ENCODE data around the gene BAIAP2L2.

Gene BAIAP2L2

GRCh38 chr22:38069372-38070249 lies 40.9 kb downstream of the BAIAP2L2 start:
- peak in 45 of 51 donors; percentile 20 to 88 (median 55) for DNase-seq

- DNase-seq: no peak
Observed at GRCh38 chr22:38068641-38069371, 41.7 kb downstream of the BAIAP2L2 start.

GRCh38 chr22:38067761-38068360 lies 42.6 kb downstream of the BAIAP2L2 start:
- DNase-seq: no peak

- DNase-seq: no peak
Observed at GRCh38 chr22:38067028-38067415, 43.5 kb downstream of the BAIAP2L2 start.

GRCh38 chr22:38066381-38067027 lies 44.0 kb downstream of the BAIAP2L2 start:
- no peak for DNase-seq

- no peak for DNase-seq
Observed at GRCh38 chr22:38065539-38065938, 44.9 kb downstream of the BAIAP2L2 start.

GRCh38 chr22:38062791-38063190 lies 47.7 kb downstream of the BAIAP2L2 start:
- DNase-seq: peak in 19 of 51 donors; percentile 22 to 83 (median 48)

- peak; percentile 28 to 97 (median 87) for DNase-seq
Observed at GRCh38 chr22:38056969-38057891, 53.3 kb downstream of the BAIAP2L2 start, which contains the start of gene PICK1. TSS of gene PICK1 (plus strand) at chr22:38057404. CDS start at chr22:38057810, 406 bp downstream.

- DNase-seq: peak in 50 of 51 donors; percentile 22 to 91 (median 71)
Observed at GRCh38 chr22:38051900-38052862, 58.3 kb downstream of the BAIAP2L2 start.

GRCh38 chr22:38051261-38051660 lies 59.2 kb downstream of the BAIAP2L2 start:
- no peak for DNase-seq

GRCh38 chr22:38050720-38051119 lies 59.8 kb downstream of the BAIAP2L2 start:
- DNase-seq: no peak

- DNase-seq: peak in 39 of 51 donors; percentile 23 to 88 (median 65)
Observed at GRCh38 chr22:38049812-38050619, 60.5 kb downstream of the BAIAP2L2 start.

- DNase-seq: no peak
Observed at GRCh38 chr22:38046070-38046748, 64.3 kb downstream of the BAIAP2L2 start.

GRCh38 chr22:38043151-38044039 lies 67.1 kb downstream of the BAIAP2L2 start:
- DNase-seq: no peak

GRCh38 chr22:38042488-38042790 lies 68.0 kb downstream of the BAIAP2L2 start:
- DNase-seq: no peak

- no peak for DNase-seq
Observed at GRCh38 chr22:38041760-38042487, 68.6 kb downstream of the BAIAP2L2 start.
